ENCODE data around the gene USP34.
"Not testable (repeated sequence)": the region's sequence is repeated elsewhere in the genome, so short reads cannot be mapped to it uniquely, and the experiment has no call there.

Gene USP34

GRCh38 chr2:61178603-61179545 lies 292.0 kb downstream of the USP34 start:
- DNase-seq: peak; percentile 26

GRCh38 chr2:61177727-61178549 lies 292.9 kb downstream of the USP34 start:
- peak; percentile 50 for DNase-seq

- DNase-seq: peak; percentile 93
These were observed 293.8 kb downstream of the USP34 start for GRCh38 chr2:61176755-61177726.

DNA sequence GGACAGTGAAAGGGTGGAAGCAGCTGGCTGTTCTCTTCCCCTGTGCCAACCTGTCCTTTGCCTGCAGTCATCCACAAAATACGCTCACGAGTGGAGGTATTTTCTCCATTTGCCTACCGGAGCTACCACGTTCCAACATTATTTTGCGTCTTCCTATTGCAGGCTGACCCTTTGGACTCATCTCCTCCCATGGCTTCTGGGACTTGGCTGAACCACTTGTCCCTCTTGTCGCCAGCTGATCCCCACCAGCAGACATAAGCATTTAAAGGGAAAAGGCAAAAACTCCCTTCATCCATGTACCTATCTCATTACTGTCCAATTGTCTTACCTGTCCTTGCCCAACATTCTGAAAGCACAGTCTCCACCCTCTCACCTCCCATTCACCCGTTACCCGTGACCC lies 295.9 kb downstream of the USP34 start:
- DNase-seq: no peak

DNA sequence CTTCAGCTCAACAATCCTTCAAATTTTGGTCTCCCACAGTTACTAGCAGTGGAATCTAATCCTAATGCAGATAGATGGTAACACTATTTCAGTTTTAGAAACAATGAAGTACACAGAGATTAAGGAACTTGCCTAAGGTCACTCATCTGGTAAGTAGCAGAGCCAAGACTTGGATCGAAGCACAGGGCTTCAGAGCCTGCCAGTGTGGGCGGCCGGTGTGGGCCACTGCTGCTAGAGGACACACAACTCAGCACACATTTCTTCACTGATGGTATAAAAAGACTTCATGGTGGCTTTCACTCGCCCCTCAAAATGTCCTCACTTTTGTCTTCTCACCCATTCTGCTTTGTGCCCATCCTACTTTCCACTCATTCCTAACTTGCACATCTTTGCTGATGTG lies 297.8 kb downstream of the USP34 start:
- DNase-seq: no peak

- DNase-seq: no peak
These were observed 298.2 kb downstream of the USP34 start for GRCh38 chr2:61172671-61173070.

DNA sequence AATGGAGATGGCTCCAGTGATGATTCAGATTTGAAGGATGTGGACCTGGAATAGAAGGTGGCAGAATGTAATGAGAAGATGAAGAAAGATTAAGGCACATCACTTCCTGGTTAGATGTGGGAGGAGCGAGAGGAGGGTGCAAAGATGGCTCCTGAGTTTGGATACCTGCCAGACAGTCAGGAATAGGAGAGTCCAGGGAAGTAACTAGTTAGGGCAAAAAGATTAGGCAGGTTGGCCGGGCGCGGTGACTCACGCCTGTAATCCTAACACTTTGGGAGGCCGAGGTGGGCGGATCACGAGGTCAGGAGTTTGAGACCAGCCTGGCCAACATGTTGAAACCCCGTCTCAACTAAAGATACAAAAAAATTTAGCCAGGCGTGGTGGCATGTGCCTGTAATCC lies 303.3 kb downstream of the USP34 start:
- no peak for DNase-seq

- no peak for DNase-seq
These were observed 304.9 kb downstream of the USP34 start for GRCh38 chr2:61165946-61166345.

DNA sequence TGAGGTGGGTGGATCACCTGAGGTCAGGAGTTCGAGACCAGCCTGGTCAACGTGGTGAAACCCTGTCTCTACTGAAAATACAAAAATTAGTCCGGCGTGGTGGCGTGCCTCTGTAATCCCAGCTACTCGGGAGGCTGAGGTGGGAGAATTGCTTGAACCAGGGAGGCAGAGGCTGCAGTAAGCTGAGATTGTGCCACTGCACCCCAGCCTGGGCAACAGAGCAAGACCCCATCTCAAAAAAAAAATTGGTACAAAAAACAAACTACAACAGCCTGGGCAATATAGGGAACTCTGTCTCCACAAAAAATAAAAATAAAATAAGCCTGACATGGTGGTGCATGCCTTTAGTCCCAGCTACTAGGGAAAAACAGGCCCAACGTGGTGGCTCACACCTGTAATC lies 305.8 kb downstream of the USP34 start:
- not testable (repeated sequence) for DNase-seq

GRCh38 chr2:61162721-61163120 lies 308.2 kb downstream of the USP34 start:
- DNase-seq: no peak

- DNase-seq: no peak
These were observed 309.0 kb downstream of the USP34 start, which contains the start of gene C2orf74 for GRCh38 chr2:61161888-61162287. C2orf74 (plus strand) TSS chr2:61162188; CDS start chr2:61162515, 327 bp downstream.

GRCh38 chr2:61158356-61158955 lies 312.4 kb downstream of the USP34 start:
- DNase-seq: no peak

DNA sequence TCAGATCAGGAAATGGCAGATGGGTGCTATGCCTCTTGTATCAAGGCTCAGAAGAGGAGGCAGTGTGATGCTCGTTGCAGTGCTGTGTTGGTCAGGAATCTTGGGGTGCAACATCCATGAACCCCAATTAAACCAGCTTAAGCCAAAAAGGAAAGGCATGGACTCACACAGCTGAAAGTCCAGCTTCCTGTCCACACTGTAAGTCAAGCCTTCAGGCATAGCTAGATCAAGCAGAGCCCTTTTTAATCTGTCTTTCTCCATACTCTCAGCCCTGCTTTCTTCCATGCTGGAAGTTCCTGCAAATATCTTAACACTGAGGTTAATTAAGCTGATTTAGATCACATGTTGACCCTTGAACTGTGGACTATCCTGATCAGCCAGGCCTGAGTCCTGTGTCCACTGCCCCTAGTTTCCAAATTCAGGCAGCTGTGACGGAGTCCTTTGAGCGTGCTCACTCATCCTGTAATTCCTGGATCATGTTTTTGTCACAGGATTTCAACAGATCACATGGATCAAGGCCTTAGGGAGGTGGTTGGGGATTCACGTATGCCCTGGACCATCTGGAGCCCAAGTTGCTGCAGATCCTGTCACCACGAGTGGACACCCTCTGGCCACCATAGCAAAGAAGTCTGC lies 313.4 kb downstream of the USP34 start:
- DNase-seq: no peak

DNA sequence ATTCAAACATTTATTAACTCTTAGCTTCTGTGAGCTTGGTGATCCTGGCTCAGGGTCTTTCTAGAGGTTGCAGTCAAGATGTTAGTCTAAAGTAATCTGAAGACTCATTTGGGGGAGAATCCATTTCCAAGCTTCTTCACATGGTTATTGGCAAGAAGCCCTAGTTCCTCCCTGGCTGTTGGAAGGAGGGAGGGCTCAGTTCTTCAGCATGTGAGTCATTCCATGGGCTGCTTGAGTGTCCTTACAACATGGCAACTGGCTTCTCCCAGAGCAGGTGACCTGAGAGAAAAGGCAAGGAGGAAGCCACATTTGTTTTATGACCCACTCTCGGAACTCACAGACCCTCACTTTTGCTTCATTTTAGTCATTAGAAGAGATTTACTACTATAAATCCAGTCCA lies 319.5 kb downstream of the USP34 start:
- DNase-seq: no peak

DNA sequence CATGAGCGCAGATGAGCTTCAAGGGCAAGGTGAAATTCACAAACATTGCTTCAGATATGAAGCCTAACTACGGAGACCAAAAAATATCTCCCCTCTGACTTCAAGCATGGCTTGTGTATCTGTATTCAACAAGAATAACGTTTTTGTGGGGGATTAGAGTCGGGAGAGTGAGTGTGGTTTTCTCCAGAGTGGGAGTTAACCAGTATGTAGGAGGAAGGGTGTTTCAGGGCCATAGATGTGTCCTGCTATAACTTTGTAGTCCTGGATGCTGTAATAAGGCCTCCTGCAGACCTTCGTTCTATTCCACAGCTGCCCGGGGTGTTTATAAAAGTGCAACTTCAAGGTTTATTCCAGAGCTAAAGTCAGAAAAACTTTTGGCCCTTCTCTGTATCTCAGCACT lies 321.8 kb downstream of the USP34 start:
- DNase-seq: no peak

DNA sequence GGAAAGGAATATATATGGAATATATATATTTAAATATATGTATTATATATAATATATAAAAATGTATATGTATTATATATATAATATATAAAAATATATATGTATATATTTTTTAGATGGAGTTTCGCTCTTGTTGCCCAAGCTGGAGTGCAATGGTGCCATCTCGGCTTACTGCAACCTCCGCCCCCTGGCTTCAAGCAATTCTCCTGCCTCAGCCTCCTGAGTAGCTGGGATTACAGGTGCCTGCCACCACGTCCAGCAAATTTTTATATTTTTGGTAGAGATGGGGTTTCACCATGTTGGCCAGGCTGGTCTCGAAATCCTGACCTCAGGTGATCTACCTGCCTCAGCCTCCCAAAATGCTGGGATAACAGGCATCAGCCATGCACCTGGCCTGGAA lies 322.8 kb downstream of the USP34 start:
- DNase-seq: not testable (repeated sequence)

GRCh38 chr2:61145990-61146389 lies 324.9 kb downstream of the USP34 start:
- no peak for DNase-seq

DNA sequence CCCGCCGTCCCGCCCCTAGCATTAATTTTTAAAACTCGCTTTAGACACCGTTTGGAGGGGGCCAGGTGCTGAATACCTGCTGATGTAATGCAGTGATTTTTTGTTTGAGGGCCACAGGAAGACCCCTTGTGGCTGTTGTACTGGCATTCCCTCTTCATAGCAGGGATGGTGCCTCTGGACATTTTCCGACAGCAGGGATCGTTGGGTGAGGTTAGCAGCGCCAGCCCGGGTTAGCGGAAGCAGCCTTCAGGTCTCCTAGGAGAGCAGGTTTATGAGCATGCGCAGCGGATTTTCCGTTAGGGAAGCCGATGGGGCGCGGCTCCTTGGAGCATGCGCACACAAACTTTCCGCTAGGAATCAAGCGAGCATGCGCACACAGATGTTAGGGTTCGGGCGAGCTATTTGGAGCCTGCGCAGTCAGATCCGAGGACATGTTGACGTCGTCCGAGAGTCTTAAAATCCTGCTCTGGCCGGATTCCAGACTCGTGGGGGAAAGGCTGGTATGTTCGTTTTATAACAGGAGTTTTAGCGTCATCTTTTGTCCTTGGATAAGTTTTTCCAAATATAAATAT lies 326.1 kb downstream of the USP34 start:
- peak; percentile 96 for DNase-seq

DNA sequence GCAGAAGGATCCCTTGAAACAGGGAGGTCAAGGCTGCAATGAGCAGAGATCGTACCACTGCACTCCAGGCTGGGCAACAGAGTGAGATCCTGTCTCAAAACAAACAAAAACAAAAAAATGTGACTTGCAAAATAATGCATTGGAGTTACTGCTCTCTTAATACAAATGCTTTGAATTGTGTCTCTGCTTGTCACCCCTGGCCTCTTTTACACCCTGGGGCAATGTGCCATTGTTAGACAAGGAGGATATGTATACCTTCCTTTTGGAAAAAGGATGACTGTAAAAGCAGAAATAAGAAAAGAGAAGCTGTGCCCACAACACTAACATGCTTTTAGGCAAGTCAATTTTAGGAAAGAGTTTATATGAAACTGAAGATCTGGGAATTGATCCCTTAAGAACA lies 329.7 kb downstream of the USP34 start:
- no peak for DNase-seq

- no peak for DNase-seq
These were observed 332.0 kb downstream of the USP34 start for GRCh38 chr2:61138859-61139258.

All from CD4-positive, alpha-beta T cell treated with Interleukin-10 for 1 hour (primary cell).